GM19043 (cell line): ENCODE results near the gene CUL9.
"Not testable (repeated sequence)": the region's sequence is repeated elsewhere in the genome, so short reads cannot be mapped to it uniquely, and the experiment has no call there.

Experiments used
- ATAC-seq: cut with Tn5 transposase; IDR thresholded peaks from one replicate; pipeline ENCODE4 v1.9.1; 2021; ENCODE audit warnings: low read depth; ENCODE audit not compliant: unreplicated experiment

The CUL9 gene

GRCh38 chr6:43181942-43182860, at the start of gene CUL9:
Gene CUL9, plus strand, starts transcription at chr6:43182196. Its CDS starts 2,115 bp downstream, at chr6:43184311.
- peak; percentile 94 for ATAC-seq

- no peak for ATAC-seq
Observed at GRCh38 chr6:43138267-43138666, 43.7 kb upstream of the CUL9 start.

- ATAC-seq = not testable (repeated sequence)
Observed at GRCh38 chr6:43139973-43140372, 42.0 kb upstream of the CUL9 start.

- ATAC-seq = no peak
Observed at GRCh38 chr6:43141644-43142043, 40.4 kb upstream of the CUL9 start.

- no peak for ATAC-seq
Observed at GRCh38 chr6:43142101-43142500, 39.9 kb upstream of the CUL9 start.

- no peak for ATAC-seq
Observed at GRCh38 chr6:43143235-43144128, 38.5 kb upstream of the CUL9 start.

- ATAC-seq = no peak
Observed at GRCh38 chr6:43144879-43145278, 37.1 kb upstream of the CUL9 start.

- no peak for ATAC-seq
Observed at GRCh38 chr6:43146261-43146660, 35.7 kb upstream of the CUL9 start.

GRCh38 chr6:43146709-43147688, 35.0 kb upstream of the CUL9 start:
- ATAC-seq = no peak

GRCh38 chr6:43147691-43148477, 34.1 kb upstream of the CUL9 start:
- no peak for ATAC-seq

- no peak for ATAC-seq
Observed at GRCh38 chr6:43149265-43149664, 32.7 kb upstream of the CUL9 start.

GRCh38 chr6:43150051-43150751, 31.8 kb upstream of the CUL9 start:
- ATAC-seq = no peak

- no peak for ATAC-seq
Observed at GRCh38 chr6:43159599-43159998, 22.4 kb upstream of the CUL9 start.

GRCh38 chr6:43163899-43164298, 18.1 kb upstream of the CUL9 start:
- no peak for ATAC-seq

- no peak for ATAC-seq
Observed at GRCh38 chr6:43170417-43170930, 11.5 kb upstream of the CUL9 start.

- ATAC-seq = peak; percentile 54
Observed at GRCh38 chr6:43170931-43171706, 10.9 kb upstream of the CUL9 start, which contains the start of gene SRF. Gene SRF, plus strand, starts transcription at chr6:43171269. Its CDS starts 388 bp downstream, at chr6:43171657.

- ATAC-seq = no peak
Observed at GRCh38 chr6:43171707-43172103, 10.3 kb upstream of the CUL9 start.
